GM23338 (cell line): ENCODE data around the gene MTERF2. TPM values are rescaled to one million over a fixed set of nuclear protein-coding genes. Genes with fewer than 3 reads are reported as not detected.

Source experiments
- ATAC-seq: fragments of 200-7000 bp; cut with Tn5 transposase; 3 replicates; pipeline ENCODE4 v1.9.1; 2020
- DNase-seq: peaks from one replicate; pipeline ENCODE4 v3.0.0-alpha.2; 2015; ENCODE audit warnings: low spot score
- H2AFZ ChIP-seq: fragments of 200-600 bp; sonication (generic); 2 replicates; pipeline ENCODE4 v1.8.0; 2016; ENCODE audit warnings: antibody characterized with exemption, mild to moderate bottlenecking, moderate library complexity
- H3F3A ChIP-seq: fragments of 200-600 bp; sonication (generic); replicated peaks from 2 replicates; pipeline ENCODE4 v1.8.0; 2017; ENCODE audit warnings: antibody characterized with exemption, mixed run types, low read depth
- H3K27ac ChIP-seq: fragments of 200-600 bp; sonication (generic); 2 replicates; pipeline ENCODE4 v1.6.1; 2016; ENCODE audit warnings: low read depth
- H3K27me3 ChIP-seq: fragments of 200-600 bp; sonication (generic); 2 replicates; pipeline ENCODE4 v1.8.0; 2016; ENCODE audit warnings: mild to moderate bottlenecking, mixed run types, moderate library complexity; ENCODE audit not compliant: insufficient read depth
- H3K36me3 ChIP-seq: fragments of 200-600 bp; sonication (generic); 2 replicates; pipeline ENCODE4 v1.8.0; 2016; ENCODE audit warnings: mild to moderate bottlenecking; ENCODE audit not compliant: insufficient read depth
- H3K4me1 ChIP-seq: fragments of 200-600 bp; sonication (generic); 2 replicates; pipeline ENCODE4 v1.8.0; 2016; ENCODE audit warnings: mild to moderate bottlenecking, moderate library complexity; ENCODE audit not compliant: insufficient read depth
- H3K4me2 ChIP-seq: fragments of 200-600 bp; sonication (generic); 2 replicates; pipeline ENCODE4 v1.7.1; 2017; ENCODE audit warnings: mixed run types
- H3K4me3 ChIP-seq: fragments of 200-600 bp; sonication (generic); 2 replicates; pipeline ENCODE4 v1.6.1; 2016; ENCODE audit warnings: mixed run types
- H3K79me2 ChIP-seq: fragments of 200-600 bp; sonication (generic); replicated peaks from 2 replicates; pipeline ENCODE4 v1.8.0; 2017; ENCODE audit warnings: mild to moderate bottlenecking; ENCODE audit not compliant: insufficient read depth
- H3K9me2 ChIP-seq: fragments of 200-600 bp; sonication (generic); 2 replicates; pipeline ENCODE4 v1.8.0; 2017; ENCODE audit not compliant: insufficient read depth
- H4K20me1 ChIP-seq: fragments of 200-600 bp; sonication (generic); replicated peaks from 2 replicates; pipeline ENCODE4 v1.8.0; 2017; ENCODE audit warnings: mild to moderate bottlenecking; ENCODE audit not compliant: insufficient read depth
- H3K27ac Mint-ChIP-seq: 2 replicates; pipeline ENCODE4 v1.8.0; 2020; ENCODE audit warnings: inconsistent platforms, mild to moderate bottlenecking, moderate library complexity, mixed read lengths
- H3K27me3 Mint-ChIP-seq: 3 replicates; pipeline ENCODE4 v1.8.0; 2022; ENCODE audit warnings: low read depth, mild to moderate bottlenecking, moderate library complexity, mixed read lengths, inconsistent platforms; ENCODE audit not compliant: insufficient read depth, poor library complexity
- H3K36me3 Mint-ChIP-seq: 3 replicates; pipeline ENCODE4 v1.8.0; 2021; ENCODE audit warnings: low read depth, mild to moderate bottlenecking, inconsistent platforms, moderate library complexity, mixed read lengths
- H3K4me1 Mint-ChIP-seq: 3 replicates; pipeline ENCODE4 v1.8.0; 2020; ENCODE audit warnings: mild to moderate bottlenecking, inconsistent platforms, mixed read lengths
- H3K4me3 Mint-ChIP-seq: 3 replicates; pipeline ENCODE4 v1.8.0; 2021; ENCODE audit warnings: moderate library complexity, mild to moderate bottlenecking, inconsistent platforms, mixed read lengths
- H3K9me3 Mint-ChIP-seq: 3 replicates; pipeline ENCODE4 v1.8.0; 2020; ENCODE audit warnings: moderate library complexity, mild to moderate bottlenecking, inconsistent platforms, mixed read lengths
- CREB1 ChIP-seq: fragments of 250-450 bp; sonication (Bioruptor Pico); IDR thresholded peaks from 2 replicates; pipeline ENCODE4 v1.5.0; 2020; ENCODE audit warnings: low read depth, mild to moderate bottlenecking, moderate library complexity
- CTCF ChIP-seq, 2 experiments: fragments of 200-600 bp in 1 of 2; sonication (generic) in 1 of 2; conservative IDR thresholded peaks; 2 replicates each; pipeline versions ENCODE4 v1.5.1 to v1.6.1; 2016 to 2017; ENCODE audit warnings: antibody characterized with exemption in 2 of 2, low read depth in 2 of 2, mild to moderate bottlenecking in 2 of 2, moderate library complexity in 1 of 2
- ETS1 ChIP-seq: IDR thresholded peaks from 2 replicates; pipeline ENCODE4 v1.6.1; 2016; ENCODE audit warnings: antibody characterized with exemption
- EZH2 ChIP-seq: fragments of 200-600 bp; sonication (generic); IDR thresholded peaks from one replicate; pipeline ENCODE4 v1.8.0; 2017; ENCODE audit warnings: antibody characterized with exemption, mild to moderate bottlenecking, low read depth; ENCODE audit not compliant: unreplicated experiment
- EZH2phosphoT487 ChIP-seq: fragments of 200-600 bp; sonication (generic); IDR thresholded peaks from one replicate; pipeline ENCODE4 v1.8.1; 2018; ENCODE audit warnings: antibody characterized with exemption; ENCODE audit not compliant: unreplicated experiment
- JUNB ChIP-seq: IDR thresholded peaks from one replicate; pipeline ENCODE4 v1.6.1; 2016; ENCODE audit warnings: antibody characterized with exemption; ENCODE audit not compliant: unreplicated experiment
- NANOG ChIP-seq: IDR thresholded peaks from 2 replicates; pipeline ENCODE4 v1.6.1; 2016; ENCODE audit warnings: antibody characterized with exemption, borderline replicate concordance
- POLR2AphosphoS5 ChIP-seq: IDR thresholded peaks from 2 replicates; pipeline ENCODE4 v1.6.1; 2016; ENCODE audit warnings: antibody characterized with exemption, low read depth
- REST ChIP-seq: IDR thresholded peaks from one replicate; pipeline ENCODE4 v1.6.1; 2018; ENCODE audit warnings: antibody characterized with exemption; ENCODE audit not compliant: unreplicated experiment
- STAT1 ChIP-seq: IDR thresholded peaks from one replicate; pipeline ENCODE4 v1.6.1; 2016; ENCODE audit warnings: antibody characterized with exemption; ENCODE audit not compliant: unreplicated experiment
- ZNF114 ChIP-seq: fragments of 250-450 bp; sonication (Bioruptor Pico); IDR thresholded peaks from 2 replicates; pipeline ENCODE4 v1.5.0; 2020; ENCODE audit warnings: mild to moderate bottlenecking, moderate library complexity
- ZNF331 ChIP-seq: fragments of 250-450 bp; sonication (Bioruptor Pico); IDR thresholded peaks from 2 replicates; pipeline ENCODE4 v1.5.0; 2020; ENCODE audit warnings: low read depth, mild to moderate bottlenecking, moderate library complexity
- ZNF462 ChIP-seq: fragments of 250-450 bp; sonication (Bioruptor Pico); IDR thresholded peaks from 2 replicates; pipeline ENCODE4 v1.5.0; 2020; ENCODE audit warnings: mild to moderate bottlenecking, moderate library complexity
- polyA plus RNA-seq: library from polyadenylated mRNA; unstranded; fragments of >200 nt; fragmentation: Nextera tagmentation; extraction: Ambion mirVana; gene quantifications from 2 replicates; pipeline ENCODE4 v1.2.1, GENCODE V29; 2016
- total RNA-seq: library from RNA; depleted of rRNA; stranded (reverse); fragments of >200 nt; shearing (Covaris generic); gene quantifications from 2 replicates; pipeline ENCODE4 v1.2.3, GENCODE V29; 2014

MTERF2 gene
- total and polyA plus RNA-seq, 2 experiments from 2014 or later: 9.2 to 11.0 TPM

- Histone ChIP-seq H3K4me2 (no peak overlapping the region), H3K79me2 (peaks cover 9% of the 10 kb centered on the region; the same call in 1 of the 2 replicates), H3K9me2 (no peaks in the 10 kb centered on the region), H3K27ac (no peak overlapping the region), H4K20me1 (no peaks in the 10 kb centered on the region), H3K4me3 (no peak overlapping the region), H3K27me3 (no peaks in the 10 kb centered on the region), H3K36me3 (no peaks in the 10 kb centered on the region), H2AFZ (no peak overlapping the region), H3K4me1 (no peaks in the 10 kb centered on the region; the same call in 1 of the 2 replicates), H3F3A (no peaks in the 10 kb centered on the region)
- no peak for TF ChIP-seq ZNF462 (CRISPR knock-in tag)
- TF ChIP-seq POLR2AphosphoS5: no peak
- TF ChIP-seq JUNB: no peak
- no peak for TF ChIP-seq ETS1
- no peak for TF ChIP-seq REST
- no peak for TF ChIP-seq NANOG
- TF ChIP-seq EZH2phosphoT487: no peak
- no peak for TF ChIP-seq ZNF114
- no peak for TF ChIP-seq EZH2
- TF ChIP-seq STAT1: no peak
- TF ChIP-seq CREB1 (CRISPR knock-in tag): no peak
- no peak for TF ChIP-seq ZNF331
- no peak for TF ChIP-seq CTCF (conservative IDR thresholded peaks at IDR 0.05; ENCODE audit: low read depth in 2 of 2)
- no peak for ATAC-seq
- Mint-ChIP-seq H3K36me3 (no peaks in the 10 kb centered on the region), H3K27ac (no peak overlapping the region), H3K4me1 (peaks cover 8% of the 10 kb centered on the region; the same call in 2 of the 3 replicates), H3K9me3 (no peaks in the 10 kb centered on the region), H3K27me3 (peaks cover 2% of the 10 kb centered on the region), H3K4me3 (no peak overlapping the region)
- DNase-seq: no peak
These were observed 40.1 kb upstream of the MTERF2 start for GRCh38 chr12:107026806-107027635.
